ENCODE data around the gene KATNAL2.
"Not testable (repeated sequence)": the region's sequence is repeated elsewhere in the genome, so short reads cannot be mapped to it uniquely, and the experiment has no call there.

DNA sequence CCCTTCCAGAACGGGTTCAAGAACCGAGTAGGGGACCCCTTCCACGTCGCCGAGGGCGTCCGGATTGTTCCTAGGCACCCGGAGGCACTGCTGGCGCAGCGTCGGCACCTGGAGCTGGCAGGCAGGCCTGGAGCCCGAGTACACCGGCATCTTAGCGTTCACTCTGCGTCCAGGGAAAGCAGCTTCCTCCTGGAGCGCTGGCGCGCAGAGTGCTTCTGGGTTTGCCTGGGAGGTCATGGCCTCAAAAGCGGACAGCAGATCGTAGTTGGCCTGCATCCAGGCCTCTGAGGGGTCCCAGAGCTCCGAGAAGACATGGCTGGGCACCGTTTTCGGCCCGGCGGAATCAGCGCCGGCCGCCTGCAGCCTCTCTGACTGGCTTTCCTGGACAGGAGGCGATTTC, 105.4 kb downstream of the KATNAL2 start:
- not testable (repeated sequence) for TF ChIP-seq CREB5 (CRISPR knock-in tag; IDR thresholded peaks at IDR 0.05; ENCODE audit: low read depth); SNAI2 (CRISPR knock-in tag; IDR thresholded peaks at IDR 0.05); ESRRG (CRISPR knock-in tag; IDR thresholded peaks at IDR 0.05); POU6F1 (CRISPR knock-in tag; IDR thresholded peaks at IDR 0.05; ENCODE audit: borderline replicate concordance, low read depth); PATZ1 (CRISPR knock-in tag; IDR thresholded peaks at IDR 0.05; ENCODE audit: borderline replicate concordance); ZFP30 (CRISPR knock-in tag; IDR thresholded peaks at IDR 0.05); GLIS3 (CRISPR knock-in tag; IDR thresholded peaks at IDR 0.05); ZNF565 (CRISPR knock-in tag; conservative IDR thresholded peaks at IDR 0.05; ENCODE audit: low read depth); OSR1 (CRISPR knock-in tag; IDR thresholded peaks at IDR 0.05); TOX (CRISPR knock-in tag; IDR thresholded peaks at IDR 0.05; ENCODE audit: borderline replicate concordance); CSDC2 (CRISPR knock-in tag; IDR thresholded peaks at IDR 0.05); ZC3H10 (CRISPR knock-in tag; IDR thresholded peaks at IDR 0.05); RARB (CRISPR knock-in tag; IDR thresholded peaks at IDR 0.05); ARNTL (CRISPR knock-in tag; IDR thresholded peaks at IDR 0.05; ENCODE audit: borderline replicate concordance, low read depth)
